HuH-7 (cell line): ENCODE data around the gene CBARP.
"Not testable (repeated sequence)": the region's sequence is repeated elsewhere in the genome, so short reads cannot be mapped to it uniquely, and the experiment has no call there.

Experiments
- DNase-seq: peaks from one replicate; pipeline ENCODE4 v3.0.0; 2011; ENCODE audit warnings: low spot score

The CBARP gene

DNA sequence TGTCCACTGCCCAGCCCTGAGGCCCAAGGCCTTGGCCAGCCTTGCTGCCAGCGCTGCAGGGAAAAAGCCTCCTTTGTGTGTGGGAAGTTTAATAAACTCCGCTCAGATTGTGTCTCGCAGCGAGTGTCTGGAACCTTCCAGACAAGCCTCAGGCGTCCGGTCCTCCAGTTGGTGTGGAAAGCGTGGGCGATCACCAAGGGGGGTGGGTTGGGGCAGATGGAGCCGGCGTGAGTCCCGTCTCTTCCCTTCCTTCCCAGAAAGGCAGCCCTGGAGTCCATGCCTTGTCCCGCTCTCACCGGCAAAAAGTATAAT is 27.6 kb downstream of the CBARP start:
- no peak for DNase-seq

DNA sequence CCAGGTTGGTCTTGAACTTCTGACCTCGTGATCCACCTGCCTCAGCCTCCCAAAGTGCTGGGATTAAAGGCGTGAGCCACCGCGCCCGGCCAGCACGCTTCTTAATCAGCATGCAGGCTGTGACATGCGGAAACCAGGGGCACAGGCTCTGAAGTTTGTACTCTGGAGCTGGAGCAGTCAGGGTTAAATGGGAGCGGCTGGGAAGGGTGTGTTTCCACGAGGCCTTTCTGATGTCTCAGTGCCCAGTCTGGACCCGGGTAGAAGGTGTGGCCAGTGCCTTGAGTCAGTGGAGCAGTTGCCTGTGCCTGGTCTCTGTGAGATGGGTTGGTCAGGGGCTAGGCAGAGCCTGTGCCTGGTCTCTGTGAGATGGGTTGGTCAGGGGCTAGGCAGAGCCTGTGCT is 29.0 kb downstream of the CBARP start:
- not testable (repeated sequence) for DNase-seq

DNA sequence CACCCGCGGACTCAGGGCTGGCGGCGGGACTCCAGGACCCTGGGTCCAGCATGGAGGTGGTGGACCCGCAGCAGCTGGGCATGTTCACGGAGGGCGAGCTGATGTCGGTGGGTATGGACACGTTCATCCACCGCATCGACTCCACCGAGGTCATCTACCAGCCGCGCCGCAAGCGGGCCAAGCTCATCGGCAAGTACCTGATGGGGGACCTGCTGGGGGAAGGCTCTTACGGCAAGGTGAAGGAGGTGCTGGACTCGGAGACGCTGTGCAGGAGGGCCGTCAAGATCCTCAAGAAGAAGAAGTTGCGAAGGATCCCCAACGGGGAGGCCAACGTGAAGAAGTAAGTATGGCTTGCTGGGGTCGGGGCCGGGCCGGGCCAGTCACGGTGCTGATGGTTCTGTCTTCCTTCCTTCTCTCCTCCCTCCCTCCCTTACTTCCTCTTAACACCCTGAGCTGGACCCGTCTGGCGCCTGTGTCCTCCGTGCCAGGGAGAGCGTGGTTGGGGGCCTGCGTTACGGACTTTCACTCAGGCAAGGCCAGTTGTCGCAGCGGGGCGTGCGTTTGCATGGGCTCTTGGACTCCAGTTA is 30.8 kb downstream of the CBARP start:
- no peak for DNase-seq

DNA sequence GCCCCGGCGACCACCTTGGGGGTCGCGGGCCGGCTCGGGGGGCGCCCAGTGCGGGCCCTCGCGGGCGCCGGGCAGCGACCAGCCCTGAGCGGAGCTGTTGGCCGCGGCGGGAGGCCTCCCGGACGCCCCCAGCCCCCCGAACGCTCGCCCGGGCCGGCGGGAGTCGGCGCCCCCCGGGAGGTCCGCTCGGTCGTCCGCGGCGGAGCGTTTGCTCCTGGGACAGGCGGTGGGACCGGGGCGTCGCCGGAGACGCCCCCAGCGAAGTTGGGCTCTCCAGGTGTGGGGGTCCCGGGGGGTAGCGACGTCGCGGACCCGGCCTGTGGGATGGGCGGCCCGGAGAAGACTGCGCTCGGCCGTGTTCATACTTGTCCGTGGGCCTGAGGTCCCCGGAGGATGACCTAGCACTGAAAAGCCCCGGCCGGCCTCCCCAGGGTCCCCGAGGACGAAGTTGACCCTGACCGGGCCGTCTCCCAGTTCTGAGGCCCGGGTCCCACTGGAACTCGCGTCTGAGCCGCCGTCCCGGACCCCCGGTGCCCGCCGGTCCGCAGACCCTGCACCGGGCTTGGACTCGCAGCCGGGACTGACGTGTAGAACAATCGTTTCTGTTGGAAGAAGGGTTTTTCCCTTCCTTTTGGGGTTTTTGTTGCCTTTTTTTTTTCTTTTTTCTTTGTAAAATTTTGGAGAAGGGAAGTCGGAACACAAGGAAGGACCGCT is 31.5 kb downstream of the CBARP start:
- no peak for DNase-seq

DNA sequence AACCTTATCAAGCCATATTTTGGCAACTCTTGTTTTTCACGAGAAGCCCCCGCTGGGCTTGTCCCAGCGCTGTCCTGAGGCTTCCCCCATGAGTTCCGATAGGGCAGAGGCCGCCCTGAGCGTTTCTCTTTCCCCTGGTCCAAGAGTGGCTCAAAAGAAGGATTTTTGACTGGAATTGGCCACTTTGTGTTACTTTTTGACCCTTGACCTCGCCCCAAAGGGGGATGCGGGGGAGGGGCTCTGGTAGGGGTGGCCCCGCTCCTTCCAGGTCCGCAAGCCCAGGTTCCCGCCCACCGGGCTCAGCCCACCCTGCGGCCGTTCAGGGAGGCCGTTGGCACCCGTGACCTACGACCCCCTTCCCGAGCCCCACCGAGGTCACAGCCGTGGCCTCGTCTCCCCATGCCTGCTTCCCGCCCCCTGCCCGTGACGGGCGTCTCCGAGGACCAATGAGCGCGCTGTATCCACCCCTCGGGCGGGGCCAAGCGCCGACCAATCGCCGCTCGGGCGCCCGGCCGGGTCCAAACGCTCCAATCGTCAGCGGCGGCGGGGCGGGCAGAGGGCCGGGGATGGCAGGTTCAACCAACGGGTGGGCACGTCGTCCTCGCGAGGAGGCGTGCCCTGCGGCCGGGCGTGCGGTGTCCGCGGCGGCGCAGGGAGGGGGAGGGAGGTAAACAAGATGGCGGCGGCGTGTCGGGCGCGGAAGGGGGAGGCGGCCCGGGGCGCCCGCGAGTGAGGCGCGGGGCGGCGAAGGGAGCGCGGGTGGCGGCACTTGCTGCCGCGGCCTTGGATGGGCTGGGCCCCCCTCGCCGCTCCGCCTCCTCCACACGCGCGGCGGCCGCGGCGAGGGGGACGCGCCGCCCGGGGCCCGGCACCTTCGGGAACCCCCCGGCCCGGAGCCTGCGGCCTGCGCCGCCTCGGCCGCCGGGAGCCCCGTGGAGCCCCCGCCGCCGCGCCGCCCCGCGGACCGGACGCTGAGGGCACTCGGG is 32.4 kb downstream of the CBARP start, which contains the start of gene STK11:
Gene STK11 (plus strand): TSS at position 665 of the 986 bp plus-strand sequence. CDS start 1,136 bp downstream, outside the sequence.
- peak; percentile 100 for DNase-seq

DNA sequence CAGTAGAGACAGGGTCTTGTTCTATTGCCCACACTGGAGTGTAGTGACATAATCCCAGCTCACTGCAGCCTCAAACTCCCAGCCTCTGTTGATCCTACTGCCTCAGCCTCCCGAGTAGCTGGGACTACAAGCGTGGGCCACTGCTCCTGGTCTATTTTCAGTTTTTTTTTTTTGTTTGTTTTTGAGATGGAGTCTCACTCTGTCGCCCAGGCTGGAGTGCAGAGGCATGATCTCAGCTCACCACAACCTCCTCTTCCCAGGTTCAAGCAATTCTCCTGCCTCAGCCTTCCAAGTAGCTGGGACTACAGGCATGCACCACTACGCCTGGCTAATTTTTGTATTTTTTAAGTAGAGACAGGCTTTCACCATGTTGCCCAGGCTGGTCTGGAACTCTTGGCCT is 37.2 kb downstream of the CBARP start:
- not testable (repeated sequence) for DNase-seq

DNA sequence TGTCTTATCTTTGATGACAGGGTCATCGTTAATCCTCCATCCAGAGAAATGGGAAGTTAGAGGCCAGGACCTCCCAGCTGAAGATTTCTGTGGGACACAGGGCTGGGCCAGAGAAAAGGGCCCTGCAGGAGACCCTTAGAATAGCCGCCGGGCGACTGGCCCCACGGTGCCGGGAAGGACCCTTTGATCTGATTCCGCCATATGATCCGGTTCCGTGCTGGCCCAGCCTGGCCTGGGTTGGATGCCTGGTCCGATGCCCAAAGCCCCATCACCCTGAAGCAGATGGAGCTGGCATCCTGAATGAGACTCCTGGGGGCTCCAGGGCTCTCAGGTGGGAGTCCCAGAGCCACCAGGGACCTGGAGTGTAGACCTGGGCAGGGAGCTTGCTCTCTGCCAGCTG is 38.3 kb downstream of the CBARP start:
- DNase-seq = no peak

DNA sequence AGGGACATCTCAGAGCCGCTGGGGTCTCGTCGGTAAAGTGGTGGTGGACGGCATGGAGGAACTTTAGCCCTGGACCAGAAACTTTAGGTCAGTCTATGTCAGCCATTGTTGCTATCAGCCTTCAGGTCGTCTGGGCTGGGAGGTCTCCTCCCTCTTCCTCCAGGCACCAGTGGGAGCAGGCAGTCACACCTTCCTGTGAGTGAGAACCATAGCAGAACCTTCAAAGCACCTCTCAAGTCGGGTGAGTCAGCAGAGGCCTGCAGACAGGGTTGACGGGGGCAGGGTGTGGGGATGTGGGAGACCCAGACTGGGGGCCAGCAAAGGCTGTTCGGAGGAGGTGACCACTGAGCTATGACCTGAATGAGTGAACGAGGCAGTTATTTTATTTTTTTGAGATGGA is 48.4 kb downstream of the CBARP start:
- no peak for DNase-seq

DNA sequence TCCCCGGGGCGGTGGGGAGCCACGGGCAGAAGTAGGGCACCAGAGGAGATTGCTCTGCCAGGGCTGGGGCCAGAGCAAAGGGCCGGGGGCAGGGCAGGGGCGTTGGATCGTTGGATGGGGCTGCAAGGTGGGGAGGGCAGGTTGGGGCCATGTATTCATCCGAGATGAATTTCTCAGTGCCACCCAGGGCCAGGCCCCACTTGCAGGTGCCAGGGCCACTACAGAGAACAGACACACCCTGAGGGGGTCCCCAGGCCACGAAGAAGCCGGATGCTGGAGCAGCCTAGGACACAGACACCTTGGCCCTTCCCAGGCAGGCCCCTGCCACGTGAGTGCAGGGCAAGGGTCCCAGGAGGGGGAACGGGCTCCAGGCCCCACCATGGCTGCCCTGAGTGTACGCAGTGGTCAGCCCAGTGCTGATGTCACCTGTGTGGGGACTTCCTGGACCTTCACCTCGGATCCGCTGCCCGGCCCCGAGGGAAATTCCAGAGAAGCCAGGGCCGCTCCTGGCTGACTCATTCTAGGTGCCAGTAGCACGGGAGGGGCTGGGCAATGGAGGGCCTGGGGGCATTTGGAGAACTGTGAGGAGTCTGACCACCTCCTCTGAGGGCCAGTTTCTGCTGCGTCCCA is 54.1 kb downstream of the CBARP start:
- DNase-seq = no peak

DNA sequence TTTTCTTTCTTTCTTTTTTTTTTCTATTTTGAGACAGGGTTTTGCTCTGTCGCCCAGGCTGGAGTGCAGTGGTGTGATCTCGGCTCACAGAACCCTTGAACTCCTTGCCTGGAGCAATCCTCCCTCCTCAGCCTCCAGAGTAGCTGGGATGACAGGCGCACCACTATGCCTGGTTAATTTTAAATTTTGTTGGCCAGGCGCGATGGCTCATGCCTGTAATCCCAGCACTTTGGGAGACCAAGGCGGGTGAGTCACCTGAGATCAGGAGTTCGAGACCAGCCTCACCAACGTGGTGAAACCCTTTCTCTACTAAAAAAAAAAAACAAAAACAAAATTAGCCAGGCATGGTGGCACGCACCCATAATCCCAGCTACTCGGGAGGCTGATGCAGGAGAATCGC is 55.1 kb downstream of the CBARP start:
- no peak for DNase-seq

DNA sequence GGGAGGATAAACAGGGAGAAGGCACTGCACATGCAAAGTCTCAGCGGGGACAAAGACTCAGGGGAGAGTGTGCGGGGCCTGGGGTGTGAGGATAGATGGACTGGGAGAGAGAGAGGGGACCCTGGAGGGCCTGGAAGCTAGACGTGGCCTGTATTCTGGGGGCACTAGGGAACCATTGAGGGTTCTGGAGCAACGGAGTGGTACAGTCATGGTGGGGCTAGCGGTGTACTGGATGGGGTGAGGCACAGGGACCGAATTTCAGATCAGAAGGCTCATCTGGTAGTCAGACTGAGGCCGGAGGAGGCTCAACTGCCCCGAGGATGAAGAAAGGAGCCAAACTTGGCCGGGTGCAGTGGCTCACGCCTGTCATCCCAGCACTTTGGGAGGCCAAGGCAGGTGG is 55.7 kb downstream of the CBARP start:
- DNase-seq = no peak

DNA sequence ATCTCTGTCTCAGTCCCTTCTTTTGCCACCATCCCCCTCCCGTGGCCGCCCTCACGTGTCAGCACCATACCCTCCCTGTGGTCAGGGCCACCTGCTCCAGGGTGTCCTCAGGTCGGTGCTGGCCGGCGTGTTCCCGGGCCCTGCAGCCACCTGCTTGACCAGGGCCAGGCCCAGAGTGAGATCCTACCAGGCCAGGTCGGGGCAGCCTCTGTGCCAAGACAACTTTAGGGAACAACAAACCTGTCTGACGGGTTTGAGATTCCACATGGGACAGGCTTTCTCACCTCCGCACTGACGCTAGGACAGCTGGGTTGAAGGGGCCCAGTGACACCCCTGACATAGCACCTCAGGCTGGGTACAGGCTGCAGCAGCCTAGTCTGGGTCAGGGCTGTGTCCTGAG is 56.2 kb downstream of the CBARP start:
- DNase-seq = no peak
